ENCODE results near the gene MTCL3.

MTCL3 gene

DNA sequence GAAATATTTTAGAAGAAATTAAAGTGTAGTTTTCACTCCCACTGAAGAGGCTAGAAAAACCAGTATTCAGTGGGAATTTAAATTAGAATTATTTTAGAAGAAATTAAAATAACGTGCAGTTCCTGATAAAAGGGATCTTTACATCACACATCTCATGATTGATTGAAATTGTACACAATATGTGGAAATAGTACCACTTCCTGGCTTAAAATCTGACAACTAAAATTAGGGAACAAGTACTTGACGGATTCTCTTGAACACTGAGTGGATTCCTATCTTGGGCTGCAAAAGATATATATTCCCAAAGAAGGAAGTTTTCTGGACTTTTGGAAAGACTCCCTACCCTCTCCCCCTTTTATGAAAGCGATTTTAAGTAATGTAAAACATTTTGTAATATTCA, 14.6 kb upstream of the MTCL3 start:
- H3K27me3 ChIP-seq (replicated peaks in 1 of 2; ENCODE audit: control insufficient read depth in 2 of 2, extremely low read depth in 1 of 2, insufficient read depth in 2 of 2, low read length in 1 of 2), result no peaks in the 10 kb centered on the region
- H3K36me3 Mint-ChIP-seq, result no peaks in the 10 kb centered on the region
- ATAC-seq (replicated peaks in 1 of 4) (no peak), DNase-seq (no peak)
- peaks cover 4 to 25% of the 10 kb centered on the region in 2 donors for H3K27me3 Mint-ChIP-seq
- no peaks in the 10 kb centered on the region for H3K4me1 ChIP-seq (ENCODE audit: control insufficient read depth in 1 of 2, extremely low read depth in 1 of 2, insufficient read depth in 2 of 2, low read length in 2 of 2)
- no peak overlapping the region for H3K27ac Mint-ChIP-seq
- H3K4me3 ChIP-seq (ENCODE audit: control insufficient read depth in 1 of 2, extremely low read depth in 1 of 2, low read length in 1 of 2), result no peak overlapping the region
- WGBS (ENCODE audit: insufficient coverage), result no CpG with 5 or more reads among the region's 3 CpGs
- no peaks in the 10 kb centered on the region for H3K36me3 ChIP-seq (ENCODE audit: control insufficient read depth in 2 of 2, extremely low read depth in 1 of 2, insufficient read depth in 1 of 2, low read length in 1 of 2)
- H3K9me3 Mint-ChIP-seq, result no peaks in the 10 kb centered on the region
- H3K27ac ChIP-seq (ENCODE audit: low read length), result no peak overlapping the region
- H3K4me1 Mint-ChIP-seq, result no peaks in the 10 kb centered on the region
- ChIA-PET POLR2A (no interaction called here), CTCF (no interaction called here)
- no peaks in the 10 kb centered on the region for H3K9me3 ChIP-seq
- no peak overlapping the region for H3K4me3 Mint-ChIP-seq

GRCh38 chr6:127533011-127533410, 13.9 kb upstream of the MTCL3 start:
- no peak overlapping the region for H3K4me3 ChIP-seq (ENCODE audit: control insufficient read depth in 1 of 2, extremely low read depth in 1 of 2, low read length in 1 of 2)
- H3K4me1 Mint-ChIP-seq, result no peaks in the 10 kb centered on the region
- H3K36me3 Mint-ChIP-seq, result no peaks in the 10 kb centered on the region
- no peaks in the 10 kb centered on the region for H3K4me1 ChIP-seq (ENCODE audit: control insufficient read depth in 1 of 2, extremely low read depth in 1 of 2, insufficient read depth in 2 of 2, low read length in 2 of 2)
- no peaks in the 10 kb centered on the region for H3K27me3 ChIP-seq (replicated peaks in 1 of 2; ENCODE audit: control insufficient read depth in 2 of 2, extremely low read depth in 1 of 2, insufficient read depth in 2 of 2, low read length in 1 of 2)
- H3K36me3 ChIP-seq (ENCODE audit: control insufficient read depth in 2 of 2, extremely low read depth in 1 of 2, insufficient read depth in 1 of 2, low read length in 1 of 2), result no peaks in the 10 kb centered on the region
- H3K27ac ChIP-seq (ENCODE audit: low read length), result no peak overlapping the region
- no peak overlapping the region for H3K4me3 Mint-ChIP-seq
- POLR2A ChIA-PET, result no interaction called here
- CTCF ChIA-PET, result no interaction called here
- H3K9me3 ChIP-seq, result no peaks in the 10 kb centered on the region
- no peak for ATAC-seq (replicated peaks in 1 of 4)
- H3K27ac Mint-ChIP-seq, result no peak overlapping the region
- DNase-seq, result no peak
- no CpG with 5 or more reads among the region's 1 CpG for WGBS (ENCODE audit: insufficient coverage)
- H3K9me3 Mint-ChIP-seq, result no peaks in the 10 kb centered on the region
- H3K27me3 Mint-ChIP-seq, result peaks cover 8 to 25% of the 10 kb centered on the region in 2 donors

DNA sequence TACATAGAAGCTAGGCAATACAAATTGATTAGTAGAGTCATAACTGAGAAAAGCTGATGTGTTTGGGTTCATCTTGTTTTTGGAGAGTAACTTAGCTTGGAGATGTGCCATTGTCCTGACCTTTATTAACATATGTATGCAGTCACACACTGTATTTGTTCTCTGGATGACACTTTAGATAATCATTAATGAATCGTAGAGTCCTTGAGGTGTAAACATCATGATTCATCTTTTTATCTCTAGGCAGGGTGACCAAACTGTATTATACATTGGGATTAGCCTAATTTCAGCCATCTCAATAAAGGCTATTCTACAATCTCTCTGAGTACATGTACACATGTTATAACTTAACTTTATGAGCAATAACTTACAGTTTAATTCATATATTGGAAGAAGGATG, 3.6 kb upstream of the MTCL3 start:
- H3K36me3 Mint-ChIP-seq, result no peaks in the 10 kb centered on the region
- no peak overlapping the region for H3K4me3 Mint-ChIP-seq
- peaks cover 48 to 56% of the 10 kb centered on the region in 2 donors for H3K27me3 Mint-ChIP-seq
- ATAC-seq (replicated peaks in 1 of 4) (no peak), DNase-seq (no peak)
- peaks cover 11 to 19% (median 16%) of the 10 kb centered on the region in 3 donors for H3K4me1 Mint-ChIP-seq
- no peak overlapping the region for H3K27ac Mint-ChIP-seq
- POLR2A ChIA-PET, result no interaction called here
- no peaks in the 10 kb centered on the region for H3K9me3 Mint-ChIP-seq
- CTCF ChIA-PET, result no interaction called here
- Histone ChIP-seq H3K4me1 (ENCODE audit: control insufficient read depth in 1 of 2, extremely low read depth in 1 of 2, insufficient read depth in 2 of 2, low read length in 2 of 2) (peaks cover 0 to 12% of the 10 kb centered on the region in 2 experiments), H3K36me3 (ENCODE audit: control insufficient read depth in 2 of 2, extremely low read depth in 1 of 2, insufficient read depth in 1 of 2, low read length in 1 of 2) (no peaks in the 10 kb centered on the region), H3K4me3 (ENCODE audit: control insufficient read depth in 1 of 2, extremely low read depth in 1 of 2, low read length in 1 of 2) (no peak overlapping the region), H3K27me3 (replicated peaks in 1 of 2; ENCODE audit: control insufficient read depth in 2 of 2, extremely low read depth in 1 of 2, insufficient read depth in 2 of 2, low read length in 1 of 2) (peaks cover 5 to 25% of the 10 kb centered on the region in 2 experiments), H3K27ac (ENCODE audit: low read length) (no peak overlapping the region), H3K9me3 (no peaks in the 10 kb centered on the region)
- no CpG with 5 or more reads among the region's 1 CpG for WGBS (ENCODE audit: insufficient coverage)

GRCh38 chr6:127520066-127520465, 931 bp upstream of the MTCL3 start:
- WGBS (ENCODE audit: insufficient coverage), result 80% methylated on average over 1 of the region's 2 CpGs
- no peak overlapping the region for H3K4me3 Mint-ChIP-seq
- Histone ChIP-seq H3K4me1 (ENCODE audit: control insufficient read depth in 1 of 2, extremely low read depth in 1 of 2, insufficient read depth in 2 of 2, low read length in 2 of 2) (peaks cover 7 to 26% of the 10 kb centered on the region in 2 experiments), H3K36me3 (ENCODE audit: control insufficient read depth in 2 of 2, extremely low read depth in 1 of 2, insufficient read depth in 1 of 2, low read length in 1 of 2) (no peaks in the 10 kb centered on the region), H3K4me3 (ENCODE audit: control insufficient read depth in 1 of 2, extremely low read depth in 1 of 2, low read length in 1 of 2) (no peak overlapping the region), H3K27me3 (replicated peaks in 1 of 2; ENCODE audit: control insufficient read depth in 2 of 2, extremely low read depth in 1 of 2, insufficient read depth in 2 of 2, low read length in 1 of 2) (peaks cover 9 to 24% of the 10 kb centered on the region in 2 experiments), H3K27ac (ENCODE audit: low read length) (no peak overlapping the region), H3K9me3 (no peaks in the 10 kb centered on the region)
- ChIA-PET CTCF (interaction anchor here in 1 of 2 donors (0.6 to 0.9 kb wide), 3 partner anchors 20 to 490 kb away, joined by 3 to 5 read pairs (median 3); no protein-coding TSS in a partner anchor), POLR2A (interaction anchor here (0.6 to 0.7 kb wide), 2 partner anchors 16 to 218 kb away, joined by 3 to 4 read pairs; no protein-coding TSS in a partner anchor)
- H3K36me3 Mint-ChIP-seq, result no peaks in the 10 kb centered on the region
- H3K27ac Mint-ChIP-seq, result no peak overlapping the region
- peak in 4 of 35 experiments; percentile 5 to 39 (median 6) for DNase-seq
- H3K9me3 Mint-ChIP-seq, result no peaks in the 10 kb centered on the region
- H3K4me1 Mint-ChIP-seq, result peaks cover 24 to 33% (median 27%) of the 10 kb centered on the region in 3 donors
- H3K27me3 Mint-ChIP-seq, result peaks cover 46 to 54% of the 10 kb centered on the region in 2 donors
- ATAC-seq (replicated peaks in 1 of 4), result no peak

GRCh38 chr6:127519469-127519785, 292 bp upstream of the MTCL3 start:
- Mint-ChIP-seq H3K27me3 (peaks cover 48 to 52% of the 10 kb centered on the region in 2 donors), H3K9me3 (no peaks in the 10 kb centered on the region), H3K27ac (no peak overlapping the region), H3K36me3 (no peaks in the 10 kb centered on the region), H3K4me3 (peak overlapping the region; percentile 60 to 70 (median 60)), H3K4me1 (peaks cover 31 to 39% (median 33%) of the 10 kb centered on the region in 3 donors)
- Histone ChIP-seq H3K4me1 (ENCODE audit: control insufficient read depth in 1 of 2, extremely low read depth in 1 of 2, insufficient read depth in 2 of 2, low read length in 2 of 2) (peaks cover 7 to 32% of the 10 kb centered on the region in 2 experiments), H3K27me3 (replicated peaks in 1 of 2; ENCODE audit: control insufficient read depth in 2 of 2, extremely low read depth in 1 of 2, insufficient read depth in 2 of 2, low read length in 1 of 2) (peaks cover 11 to 23% of the 10 kb centered on the region in 2 experiments), H3K9me3 (no peaks in the 10 kb centered on the region), H3K27ac (ENCODE audit: low read length) (no peak overlapping the region), H3K36me3 (ENCODE audit: control insufficient read depth in 2 of 2, extremely low read depth in 1 of 2, insufficient read depth in 1 of 2, low read length in 1 of 2) (no peaks in the 10 kb centered on the region), H3K4me3 (ENCODE audit: control insufficient read depth in 1 of 2, extremely low read depth in 1 of 2, low read length in 1 of 2) (no peak overlapping the region)
- no peak for ATAC-seq (replicated peaks in 1 of 4)
- 8% methylated on average over 4 of the region's 10 CpGs for WGBS (ENCODE audit: insufficient coverage)
- ChIA-PET CTCF (no interaction called here), POLR2A (no interaction called here)
- no peak for DNase-seq

DNA sequence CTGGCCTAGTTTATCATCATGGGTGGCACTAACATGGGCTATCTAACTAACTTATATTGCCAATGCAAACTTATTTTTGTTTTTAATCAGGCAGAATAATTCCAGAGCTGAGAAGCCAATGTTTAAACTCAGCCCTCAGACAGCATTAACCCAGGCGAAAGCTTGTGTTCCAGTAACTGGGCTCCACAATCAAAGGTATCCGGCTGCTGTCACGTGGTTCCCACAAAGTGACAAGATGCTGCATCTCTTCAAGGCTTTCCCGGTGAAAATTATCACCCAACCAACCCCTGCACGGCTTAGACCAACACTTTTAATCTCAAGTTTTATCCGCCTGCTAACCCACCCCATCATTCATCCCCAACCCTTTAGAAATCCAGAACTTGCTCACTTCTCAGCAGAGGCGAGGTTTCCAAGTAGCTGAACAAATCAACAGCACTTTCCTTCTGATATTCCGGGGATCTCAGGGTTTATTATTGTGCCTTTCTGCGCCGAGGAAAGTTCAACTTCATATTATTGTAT, 885 bp downstream of the MTCL3 start:
- ChIA-PET CTCF (interaction anchor here (0.9 to 1.4 kb wide), 3 partner anchors 17 to 49 kb away, joined by 3 to 4 read pairs (median 3); no protein-coding TSS in a partner anchor), POLR2A (interaction anchor here in 1 of 2 donors (0.7 kb wide), 1 partner anchor 33 kb away, joined by 3 read pairs; no protein-coding TSS in a partner anchor)
- DNase-seq, result no peak
- 14% methylated on average over 10 of the region's 10 CpGs for WGBS (ENCODE audit: insufficient coverage)
- no peak overlapping the region for H3K27ac ChIP-seq (ENCODE audit: low read length)
- no peak for ATAC-seq (replicated peaks in 1 of 4)
- peak overlapping the region; percentile 60 to 70 (median 60) for H3K4me3 Mint-ChIP-seq
- peak overlapping the region in 1 of 2 donors; percentile 0 for H3K4me3 ChIP-seq (ENCODE audit: control insufficient read depth in 1 of 2, extremely low read depth in 1 of 2, low read length in 1 of 2)
- no peaks in the 10 kb centered on the region for H3K36me3 Mint-ChIP-seq
- H3K4me1 Mint-ChIP-seq, result peaks cover 33 to 45% (median 38%) of the 10 kb centered on the region in 3 donors
- H3K36me3 ChIP-seq (ENCODE audit: control insufficient read depth in 2 of 2, extremely low read depth in 1 of 2, insufficient read depth in 1 of 2, low read length in 1 of 2), result no peaks in the 10 kb centered on the region
- peaks cover 15 to 21% of the 10 kb centered on the region in 2 experiments for H3K27me3 ChIP-seq (replicated peaks in 1 of 2; ENCODE audit: control insufficient read depth in 2 of 2, extremely low read depth in 1 of 2, insufficient read depth in 2 of 2, low read length in 1 of 2)
- H3K9me3 ChIP-seq, result no peaks in the 10 kb centered on the region
- H3K4me1 ChIP-seq (ENCODE audit: control insufficient read depth in 1 of 2, extremely low read depth in 1 of 2, insufficient read depth in 2 of 2, low read length in 2 of 2), result peaks cover 7 to 35% of the 10 kb centered on the region in 2 experiments
- H3K27me3 Mint-ChIP-seq, result peaks cover 38 to 44% of the 10 kb centered on the region in 2 donors
- H3K9me3 Mint-ChIP-seq, result no peaks in the 10 kb centered on the region
- H3K27ac Mint-ChIP-seq, result no peak overlapping the region

All from T-cell (primary cell).